PC-3 (cell line): Measurements from ENCODE around the gene ECE1.

ENCODE experiments used
- CTCF ChIP-seq: fragments of 300-600 bp; sonication (generic); conservative IDR thresholded peaks from 2 replicates; pipeline ENCODE4 v1.5.1; 2017; ENCODE audit warnings: antibody characterized with exemption, low read depth, mild to moderate bottlenecking, low read length
- EZH2phosphoT487 ChIP-seq: fragments of 300-600 bp; sonication (generic); IDR thresholded peaks from 2 replicates; pipeline ENCODE4 v1.6.1; 2018; ENCODE audit warnings: mild to moderate bottlenecking, antibody characterized with exemption, low read length, borderline replicate concordance

GRCh38 chr1:21232044-21232443 lies 58.2 kb downstream of the ECE1 start:
- peak; percentile 88 for TF ChIP-seq CTCF
- TF ChIP-seq EZH2phosphoT487: no peak
